IMR-90 (cell line): Measurements from ENCODE around the gene AOX1. TPM values are rescaled to one million over a fixed set of nuclear protein-coding genes. Genes with fewer than 3 reads are reported as not detected.

Experiments used
- ATAC-seq: fragments of 200-7000 bp; cut with Tn5 transposase; 2 replicates; pipeline ENCODE4 v1.9.1; 2020; ENCODE audit warnings: low read depth, mild to moderate bottlenecking, moderate library complexity
- BruUV-seq: library from RNA; stranded (reverse); fragments of 400-500 nt; replicated peaks from 2 replicates; lab custom pipeline; 2021; lab: Mats Ljungman, UMichigan
- CTCF ChIA-PET: fragments of 300-600 bp; formaldehyde crosslinking; extraction: SDS; loops from one replicate; lab custom pipeline; 2021; ENCODE audit warnings: antibody characterized with exemption; lab: Yijun Ruan, JAX
- POLR2A ChIA-PET: fragments of 300-600 bp; sonication (Branson Sonifier 250); formaldehyde crosslinking; loops from one replicate; lab custom pipeline; 2022; ENCODE audit warnings: antibody characterized with exemption; ENCODE audit not compliant: unreplicated experiment; lab: Charles Lee
- DNase-seq: peaks from one replicate; pipeline ENCODE4 v3.0.0; 2013
- H2AFZ ChIP-seq: replicated peaks from 2 replicates; pipeline ENCODE3; 2013; ENCODE audit warnings: low read length, mild to moderate bottlenecking; ENCODE audit not compliant: poor library complexity
- H2AK5ac ChIP-seq: 2 replicates; pipeline ENCODE4 v1.6.1; 2013; ENCODE audit warnings: low read depth, low read length, inconsistent platforms
- H2AK9ac ChIP-seq: replicated peaks from 2 replicates; pipeline ENCODE3; 2013; ENCODE audit warnings: mild to moderate bottlenecking, low read depth, low read length, moderate library complexity; ENCODE audit not compliant: poor library complexity
- H2BK120ac ChIP-seq: 2 replicates; pipeline ENCODE4 v1.6.1; 2013; ENCODE audit warnings: low read depth, low read length, inconsistent platforms
- H2BK15ac ChIP-seq: 3 replicates; pipeline ENCODE4 v1.6.1; 2013; ENCODE audit warnings: low read depth, low read length, inconsistent platforms
- H2BK20ac ChIP-seq: 2 replicates; pipeline ENCODE4 v1.6.1; 2013; ENCODE audit warnings: low read depth, mild to moderate bottlenecking, inconsistent platforms, low read length, moderate library complexity
- H2BK5ac ChIP-seq: 2 replicates; pipeline ENCODE4 v1.6.1; 2013; ENCODE audit warnings: mild to moderate bottlenecking, low read depth, low read length, inconsistent platforms; ENCODE audit not compliant: poor library complexity, severe bottlenecking
- H3K14ac ChIP-seq: replicated peaks from 2 replicates; pipeline ENCODE4 v1.6.1; 2013; ENCODE audit warnings: low read depth, low read length, inconsistent platforms
- H3K18ac ChIP-seq: 2 replicates; pipeline ENCODE4 v1.6.1; 2013; ENCODE audit warnings: low read depth, low read length, control low read depth
- H3K23ac ChIP-seq: 2 replicates; pipeline ENCODE4 v1.6.1; 2013; ENCODE audit warnings: low read depth, low read length, inconsistent platforms
- H3K27ac ChIP-seq: 2 replicates; pipeline ENCODE4 v1.5.1; 2013; ENCODE audit warnings: mild to moderate bottlenecking, control low read depth, low read length; ENCODE audit not compliant: insufficient read depth
- H3K27me3 ChIP-seq: 2 replicates; pipeline ENCODE4 v1.6.1; 2013; ENCODE audit warnings: low read length; ENCODE audit not compliant: control insufficient read depth, insufficient read depth
- H3K36me3 ChIP-seq: 2 replicates; pipeline ENCODE4 v1.6.1; 2013; ENCODE audit warnings: low read length, mixed read lengths; ENCODE audit not compliant: control insufficient read depth, insufficient read depth
- H3K4ac ChIP-seq: 2 replicates; pipeline ENCODE4 v1.6.1; 2013; ENCODE audit warnings: low read depth, low read length, inconsistent platforms
- H3K4me1 ChIP-seq: 2 replicates; pipeline ENCODE4 v1.6.1; 2013; ENCODE audit warnings: low read length, mixed read lengths; ENCODE audit not compliant: control insufficient read depth, insufficient read depth
- H3K4me2 ChIP-seq: 2 replicates; pipeline ENCODE4 v1.6.1; 2013; ENCODE audit warnings: low read depth, mild to moderate bottlenecking, control low read depth, low read length, moderate library complexity
- H3K4me3 ChIP-seq: 2 replicates; pipeline ENCODE4 v1.5.1; 2013; ENCODE audit warnings: low read depth, mild to moderate bottlenecking, control low read depth, low read length, moderate library complexity; ENCODE audit not compliant: insufficient read depth
- H3K56ac ChIP-seq: 2 replicates; pipeline ENCODE4 v1.6.1; 2013; ENCODE audit warnings: low read length, inconsistent platforms; ENCODE audit not compliant: insufficient read depth; ENCODE audit errors: extremely low read depth
- H3K79me1 ChIP-seq, 2 experiments: 2 replicates each; pipeline ENCODE4 v1.6.1; 2013; ENCODE audit warnings: low read length in 2 of 2, inconsistent platforms in 1 of 2, low read depth in 1 of 2
- H3K9ac ChIP-seq: 2 replicates; pipeline ENCODE4 v1.6.1; 2013; ENCODE audit warnings: low read depth, low read length, control low read depth
- H3K9me1 ChIP-seq: 2 replicates; pipeline ENCODE4 v1.6.1; 2013; ENCODE audit warnings: low read length, inconsistent platforms; ENCODE audit not compliant: insufficient read depth
- H3K9me3 ChIP-seq: 2 replicates; pipeline ENCODE4 v1.6.1; 2013; ENCODE audit warnings: low read length; ENCODE audit not compliant: control insufficient read depth, insufficient read depth
- H4K20me1 ChIP-seq: 2 replicates; pipeline ENCODE4 v1.6.1; 2013; ENCODE audit warnings: low read length, inconsistent platforms; ENCODE audit not compliant: insufficient read depth
- H4K5ac ChIP-seq: 2 replicates; pipeline ENCODE4 v1.6.1; 2013; ENCODE audit warnings: mild to moderate bottlenecking, low read depth, low read length, control low read depth
- H4K8ac ChIP-seq, 2 experiments: 2 replicates each; pipeline ENCODE4 v1.6.1; 2013; ENCODE audit warnings: low read depth in 2 of 2, low read length in 2 of 2, control low read depth in 1 of 2, inconsistent platforms in 1 of 2
- H4K91ac ChIP-seq: 2 replicates; pipeline ENCODE4 v1.6.1; 2013; ENCODE audit warnings: low read depth, low read length, inconsistent platforms; ENCODE audit not compliant: insufficient read depth
- BHLHE40 ChIP-seq: fragments of 150-350 bp; IDR thresholded peaks from 2 replicates; pipeline ENCODE4 v1.6.1; 2016; ENCODE audit warnings: mild to moderate bottlenecking, low read depth, low read length
- CEBPB ChIP-seq: IDR thresholded peaks from 2 replicates; pipeline ENCODE4 v1.6.1; 2012; ENCODE audit warnings: low read depth, low read length, improper control_type of control experiment
- CHD1 ChIP-seq: IDR thresholded peaks from 2 replicates; pipeline ENCODE4 v1.6.1; 2012; ENCODE audit warnings: low read depth, low read length, improper control_type of control experiment
- FOS ChIP-seq: fragments of 150-350 bp; IDR thresholded peaks from 2 replicates; pipeline ENCODE4 v1.6.1; 2016; ENCODE audit warnings: low read depth, low read length
- MXI1 ChIP-seq: IDR thresholded peaks from 2 replicates; pipeline ENCODE4 v1.6.1; 2012; ENCODE audit warnings: low read depth, mild to moderate bottlenecking, low read length, moderate library complexity, borderline replicate concordance
- NFE2L2 ChIP-seq: fragments of 150-350 bp; IDR thresholded peaks from 2 replicates; pipeline ENCODE4 v1.6.1; 2016; ENCODE audit warnings: low read depth, mild to moderate bottlenecking, low read length
- RAD21 ChIP-seq: IDR thresholded peaks from 2 replicates; pipeline ENCODE4 v1.6.1; 2012; ENCODE audit warnings: low read length, improper control_type of control experiment
- RCOR1 ChIP-seq: IDR thresholded peaks from 2 replicates; pipeline ENCODE4 v1.6.1; 2012; ENCODE audit warnings: mild to moderate bottlenecking, low read length, improper control_type of control experiment; ENCODE audit not compliant: insufficient replicate concordance
- SMC3 ChIP-seq: fragments of 150-350 bp; IDR thresholded peaks from 2 replicates; pipeline ENCODE4 v1.6.1; 2016; ENCODE audit warnings: low read depth, mild to moderate bottlenecking, antibody characterized with exemption, low read length, moderate library complexity
- USF2 ChIP-seq: fragments of 150-350 bp; IDR thresholded peaks from 2 replicates; pipeline ENCODE4 v1.6.1; 2017; ENCODE audit warnings: mild to moderate bottlenecking, antibody characterized with exemption, low read length, low read depth
- WGBS, 2 experiments: methylation state at CpG; one replicate each; pipeline versions ENCODE4 v1.1.5 to v1.1.7; 2013; ENCODE audit warnings: missing lambda C conversion rate in 2 of 2; ENCODE audit not compliant: insufficient read length in 1 of 2; ENCODE audit errors: extremely low coverage in 2 of 2; 5-methylcytosine and 5-hydroxymethylcytosine counted together
- dilution Hi-C: fragments of 300-500 bp; cut with HindIII; formaldehyde crosslinking; loops from one replicate; pipeline ENCODE4 v1.14.3; 2018; ENCODE audit warnings: low sequenced_read_pairs; ENCODE audit not compliant: unreplicated experiment
- in situ Hi-C: fragments of 300-500 bp; cut with MboI; formaldehyde crosslinking; loops from 3 replicates; pipeline ENCODE4 v1.14.3; 2019; ENCODE audit warnings: low sequenced_read_pairs, inconsistent platforms, mixed read lengths
- intact Hi-C: fragments of 100-400 bp; cut with micrococcal nuclease; formaldehyde crosslinking; loops from 2 replicates; pipeline ENCODE4 v1.10.0; 2022
- polyA plus RNA-seq, 3 experiments: library from polyadenylated mRNA; depleted of rRNA; stranded (reverse); fragments of >200 nt; gene quantifications; 2 replicates each; pipeline ENCODE4 v1.2.3, GENCODE V29; 2012; ENCODE audit warnings: low replicate concordance in 1 of 3
- total RNA-seq: library from RNA; depleted of rRNA; stranded (reverse); fragments of >200 nt; gene quantifications from 2 replicates; pipeline ENCODE4 v1.2.3, GENCODE V29; 2012
- TF ChIP-seq, protein P1 (sequence below): fragments of 150-350 bp; IDR thresholded peaks from 2 replicates; pipeline ENCODE4 v1.6.1; 2016; ENCODE audit warnings: low read depth, mild to moderate bottlenecking, low read length, moderate library complexity, borderline replicate concordance
- TF ChIP-seq, protein P2 (sequence below): conservative IDR thresholded peaks from 2 replicates; pipeline ENCODE4 v1.5.1; 2012; ENCODE audit warnings: mild to moderate bottlenecking, low read depth, low read length, improper control_type of control experiment

Gene AOX1
- total and polyA plus RNA-seq, 2 of the 4 experiments (the other 2 are of a cell fraction) = 21.7 to 59.9 TPM

DNA sequence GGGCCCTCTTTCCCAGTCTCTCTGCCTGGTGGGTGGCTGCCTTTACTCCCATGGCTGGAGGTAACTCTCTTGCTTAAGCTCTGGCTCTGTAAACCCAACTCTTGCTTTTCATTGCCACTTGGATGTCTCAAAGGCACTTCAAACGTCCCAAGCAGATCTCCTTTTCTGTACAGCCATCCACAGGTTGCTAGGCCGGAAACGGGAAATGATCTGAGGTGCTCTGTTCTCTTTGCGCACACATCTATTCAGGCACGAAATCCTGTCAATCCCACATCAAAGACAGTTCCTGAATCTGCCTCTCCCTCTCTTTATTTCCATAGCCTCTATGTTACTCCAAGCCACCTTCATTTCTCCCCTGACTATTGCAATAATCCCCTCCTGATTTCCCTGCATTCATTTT, 87.4 kb downstream of the AOX1 start:
- Histone ChIP-seq H2BK120ac (no peak overlapping the region), H3K56ac (no peak overlapping the region), H3K4me3 (no peak overlapping the region), H3K36me3 (no peaks in the 10 kb centered on the region), H2BK5ac (no peak overlapping the region), H3K4me1 (no peaks in the 10 kb centered on the region; the same call in 1 of the 2 replicates), H3K23ac (no peak overlapping the region), H3K27ac (no peak overlapping the region), H2AFZ (no peak overlapping the region), H3K27me3 (no peaks in the 10 kb centered on the region; the same call in 1 of the 2 replicates), H4K5ac (no peak overlapping the region), H2AK5ac (no peak overlapping the region), H2BK15ac (no peak overlapping the region), H3K9ac (no peak overlapping the region), H3K4me2 (no peak overlapping the region), H2BK20ac (no peak overlapping the region), H3K4ac (no peak overlapping the region), H4K20me1 (no peaks in the 10 kb centered on the region), H3K9me1 (no peaks in the 10 kb centered on the region; the same call in 1 of the 2 replicates), H3K18ac (no peak overlapping the region), H4K8ac (no peak overlapping the region), H3K79me1 (no peaks in the 10 kb centered on the region), H4K91ac (no peak overlapping the region), H2AK9ac (no peak overlapping the region), H3K14ac (no peak overlapping the region), H3K9me3 (no peaks in the 10 kb centered on the region)
- dilution Hi-C loops (no loop called here), intact Hi-C loops (no loop called here), in situ Hi-C loops (no loop called here)
- 85% methylated on average over 5 of the region's 5 CpGs; no CpG with 5 or more reads in 1 of the 2 experiments for WGBS, 2 experiments
- ChIA-PET CTCF (no interaction called here), POLR2A (no interaction called here)
- BruUV-seq = no TSS peak
- TF ChIP-seq RCOR1 = no peak
- TF ChIP-seq BHLHE40 = no peak
- TF ChIP-seq CEBPB = no peak
- TF ChIP-seq NFE2L2 = no peak
- TF ChIP-seq, protein P1, sequence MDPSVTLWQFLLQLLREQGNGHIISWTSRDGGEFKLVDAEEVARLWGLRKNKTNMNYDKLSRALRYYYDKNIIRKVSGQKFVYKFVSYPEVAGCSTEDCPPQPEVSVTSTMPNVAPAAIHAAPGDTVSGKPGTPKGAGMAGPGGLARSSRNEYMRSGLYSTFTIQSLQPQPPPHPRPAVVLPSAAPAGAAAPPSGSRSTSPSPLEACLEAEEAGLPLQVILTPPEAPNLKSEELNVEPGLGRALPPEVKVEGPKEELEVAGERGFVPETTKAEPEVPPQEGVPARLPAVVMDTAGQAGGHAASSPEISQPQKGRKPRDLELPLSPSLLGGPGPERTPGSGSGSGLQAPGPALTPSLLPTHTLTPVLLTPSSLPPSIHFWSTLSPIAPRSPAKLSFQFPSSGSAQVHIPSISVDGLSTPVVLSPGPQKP = no peak
- TF ChIP-seq, protein P2, sequence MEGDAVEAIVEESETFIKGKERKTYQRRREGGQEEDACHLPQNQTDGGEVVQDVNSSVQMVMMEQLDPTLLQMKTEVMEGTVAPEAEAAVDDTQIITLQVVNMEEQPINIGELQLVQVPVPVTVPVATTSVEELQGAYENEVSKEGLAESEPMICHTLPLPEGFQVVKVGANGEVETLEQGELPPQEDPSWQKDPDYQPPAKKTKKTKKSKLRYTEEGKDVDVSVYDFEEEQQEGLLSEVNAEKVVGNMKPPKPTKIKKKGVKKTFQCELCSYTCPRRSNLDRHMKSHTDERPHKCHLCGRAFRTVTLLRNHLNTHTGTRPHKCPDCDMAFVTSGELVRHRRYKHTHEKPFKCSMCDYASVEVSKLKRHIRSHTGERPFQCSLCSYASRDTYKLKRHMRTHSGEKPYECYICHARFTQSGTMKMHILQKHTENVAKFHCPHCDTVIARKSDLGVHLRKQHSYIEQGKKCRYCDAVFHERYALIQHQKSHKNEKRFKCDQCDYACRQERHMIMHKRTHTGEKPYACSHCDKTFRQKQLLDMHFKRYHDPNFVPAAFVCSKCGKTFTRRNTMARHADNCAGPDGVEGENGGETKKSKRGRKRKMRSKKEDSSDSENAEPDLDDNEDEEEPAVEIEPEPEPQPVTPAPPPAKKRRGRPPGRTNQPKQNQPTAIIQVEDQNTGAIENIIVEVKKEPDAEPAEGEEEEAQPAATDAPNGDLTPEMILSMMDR = no peak
- TF ChIP-seq USF2 = no peak
- no peak for TF ChIP-seq FOS
- no peak for TF ChIP-seq SMC3
- TF ChIP-seq MXI1 = no peak
- no peak for TF ChIP-seq RAD21
- no peak for TF ChIP-seq CHD1
- ATAC-seq (no peak), DNase-seq (no peak)
